ENCODE data around the gene DUOXA2.
"Not testable (repeated sequence)": the region's sequence is repeated elsewhere in the genome, so short reads cannot be mapped to it uniquely, and the experiment has no call there.

DUOXA2 gene

GRCh38 chr15:45114076-45114750 lies at the start of gene DUOXA2, which contains the start of gene DUOX2:
Gene DUOXA2 (plus strand): TSS chr15:45114326. CDS start chr15:45114606, 280 bp downstream.
Gene DUOX2 (minus strand): TSS chr15:45114172. CDS start chr15:45113411, 761 bp downstream.
- no peak for DNase-seq

- DNase-seq: no peak
These were observed 49.7 kb upstream of the DUOXA2 start for GRCh38 chr15:45064386-45064785.

GRCh38 chr15:45069942-45070360 lies 44.2 kb upstream of the DUOXA2 start:
- not testable (repeated sequence) for DNase-seq

- not testable (repeated sequence) for DNase-seq
These were observed 40.5 kb upstream of the DUOXA2 start for GRCh38 chr15:45073602-45074001.

GRCh38 chr15:45075440-45076320 lies 38.4 kb upstream of the DUOXA2 start:
- DNase-seq: not testable (repeated sequence)

- DNase-seq: not testable (repeated sequence)
These were observed 36.7 kb upstream of the DUOXA2 start for GRCh38 chr15:45077391-45077790.

- not testable (repeated sequence) for DNase-seq
These were observed 34.9 kb upstream of the DUOXA2 start for GRCh38 chr15:45079201-45079600.

GRCh38 chr15:45079628-45080246 lies 34.4 kb upstream of the DUOXA2 start:
- not testable (repeated sequence) for DNase-seq

- not testable (repeated sequence) for DNase-seq
These were observed 33.5 kb upstream of the DUOXA2 start for GRCh38 chr15:45080593-45080992.

- not testable (repeated sequence) for DNase-seq
These were observed 31.7 kb upstream of the DUOXA2 start for GRCh38 chr15:45082412-45082811.

- DNase-seq: no peak
These were observed 30.9 kb upstream of the DUOXA2 start for GRCh38 chr15:45083223-45083622.

- DNase-seq: no peak
These were observed 30.0 kb upstream of the DUOXA2 start for GRCh38 chr15:45084163-45084562.

GRCh38 chr15:45087513-45087912 lies 26.6 kb upstream of the DUOXA2 start:
- no peak for DNase-seq

GRCh38 chr15:45088801-45089711 lies 25.1 kb upstream of the DUOXA2 start:
- DNase-seq: no peak

- DNase-seq: no peak
These were observed 24.3 kb upstream of the DUOXA2 start for GRCh38 chr15:45089712-45090373.

GRCh38 chr15:45091161-45091560 lies 23.0 kb upstream of the DUOXA2 start:
- no peak for DNase-seq

GRCh38 chr15:45091576-45091975 lies 22.6 kb upstream of the DUOXA2 start:
- DNase-seq: no peak

GRCh38 chr15:45093013-45093412 lies 21.1 kb upstream of the DUOXA2 start:
- no peak for DNase-seq

- no peak for DNase-seq
These were observed 20.3 kb upstream of the DUOXA2 start for GRCh38 chr15:45093622-45094357.

- DNase-seq: no peak
These were observed 19.8 kb upstream of the DUOXA2 start for GRCh38 chr15:45094358-45094730.

GRCh38 chr15:45095661-45096060 lies 18.5 kb upstream of the DUOXA2 start:
- no peak for DNase-seq
